ENCODE results near the gene LTK.

DNA sequence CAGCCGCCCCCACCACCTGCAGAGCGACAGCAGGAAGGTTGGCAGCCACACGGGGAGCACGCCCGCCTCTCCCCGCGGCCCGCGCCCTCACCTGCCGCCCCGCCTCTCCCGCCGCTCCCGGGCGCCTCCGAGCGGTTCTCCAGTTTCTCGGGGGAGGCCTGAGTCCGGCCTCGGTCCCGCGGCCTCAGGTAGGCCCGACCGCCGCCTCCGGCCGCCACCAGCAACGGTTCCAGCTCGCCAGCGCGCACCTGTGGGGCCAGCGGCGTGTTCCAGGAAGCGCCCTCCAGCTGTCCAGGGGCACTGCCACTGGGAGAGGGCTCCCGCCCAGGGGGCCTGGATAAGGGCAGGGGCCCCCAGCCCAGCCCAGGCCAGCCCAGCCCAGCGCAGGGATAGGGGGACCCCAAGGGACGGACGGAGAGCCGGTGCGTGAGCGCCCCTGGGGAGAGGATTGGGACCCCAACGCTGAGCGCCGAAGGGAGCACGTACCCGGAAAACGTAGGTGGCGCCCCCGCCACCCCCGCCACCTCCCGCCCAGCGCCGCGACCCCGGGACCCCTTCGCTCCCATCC lies 2.2 kb downstream of the LTK start:
- TF ChIP-seq POLR2A (IDR thresholded peaks at IDR 0.05), result no peak
- TF ChIP-seq, protein P1, sequence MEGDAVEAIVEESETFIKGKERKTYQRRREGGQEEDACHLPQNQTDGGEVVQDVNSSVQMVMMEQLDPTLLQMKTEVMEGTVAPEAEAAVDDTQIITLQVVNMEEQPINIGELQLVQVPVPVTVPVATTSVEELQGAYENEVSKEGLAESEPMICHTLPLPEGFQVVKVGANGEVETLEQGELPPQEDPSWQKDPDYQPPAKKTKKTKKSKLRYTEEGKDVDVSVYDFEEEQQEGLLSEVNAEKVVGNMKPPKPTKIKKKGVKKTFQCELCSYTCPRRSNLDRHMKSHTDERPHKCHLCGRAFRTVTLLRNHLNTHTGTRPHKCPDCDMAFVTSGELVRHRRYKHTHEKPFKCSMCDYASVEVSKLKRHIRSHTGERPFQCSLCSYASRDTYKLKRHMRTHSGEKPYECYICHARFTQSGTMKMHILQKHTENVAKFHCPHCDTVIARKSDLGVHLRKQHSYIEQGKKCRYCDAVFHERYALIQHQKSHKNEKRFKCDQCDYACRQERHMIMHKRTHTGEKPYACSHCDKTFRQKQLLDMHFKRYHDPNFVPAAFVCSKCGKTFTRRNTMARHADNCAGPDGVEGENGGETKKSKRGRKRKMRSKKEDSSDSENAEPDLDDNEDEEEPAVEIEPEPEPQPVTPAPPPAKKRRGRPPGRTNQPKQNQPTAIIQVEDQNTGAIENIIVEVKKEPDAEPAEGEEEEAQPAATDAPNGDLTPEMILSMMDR (IDR thresholded peaks at IDR 0.05), result no peak
